Measurements from ENCODE around the gene TCL1B. TPM values are rescaled to one million over a fixed set of nuclear protein-coding genes. Genes with fewer than 3 reads are reported as not detected.

Gene TCL1B, protein sequence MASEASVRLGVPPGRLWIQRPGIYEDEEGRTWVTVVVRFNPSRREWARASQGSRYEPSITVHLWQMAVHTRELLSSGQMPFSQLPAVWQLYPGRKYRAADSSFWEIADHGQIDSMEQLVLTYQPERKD
- not detected in 2 replicates for total RNA-seq

DNA sequence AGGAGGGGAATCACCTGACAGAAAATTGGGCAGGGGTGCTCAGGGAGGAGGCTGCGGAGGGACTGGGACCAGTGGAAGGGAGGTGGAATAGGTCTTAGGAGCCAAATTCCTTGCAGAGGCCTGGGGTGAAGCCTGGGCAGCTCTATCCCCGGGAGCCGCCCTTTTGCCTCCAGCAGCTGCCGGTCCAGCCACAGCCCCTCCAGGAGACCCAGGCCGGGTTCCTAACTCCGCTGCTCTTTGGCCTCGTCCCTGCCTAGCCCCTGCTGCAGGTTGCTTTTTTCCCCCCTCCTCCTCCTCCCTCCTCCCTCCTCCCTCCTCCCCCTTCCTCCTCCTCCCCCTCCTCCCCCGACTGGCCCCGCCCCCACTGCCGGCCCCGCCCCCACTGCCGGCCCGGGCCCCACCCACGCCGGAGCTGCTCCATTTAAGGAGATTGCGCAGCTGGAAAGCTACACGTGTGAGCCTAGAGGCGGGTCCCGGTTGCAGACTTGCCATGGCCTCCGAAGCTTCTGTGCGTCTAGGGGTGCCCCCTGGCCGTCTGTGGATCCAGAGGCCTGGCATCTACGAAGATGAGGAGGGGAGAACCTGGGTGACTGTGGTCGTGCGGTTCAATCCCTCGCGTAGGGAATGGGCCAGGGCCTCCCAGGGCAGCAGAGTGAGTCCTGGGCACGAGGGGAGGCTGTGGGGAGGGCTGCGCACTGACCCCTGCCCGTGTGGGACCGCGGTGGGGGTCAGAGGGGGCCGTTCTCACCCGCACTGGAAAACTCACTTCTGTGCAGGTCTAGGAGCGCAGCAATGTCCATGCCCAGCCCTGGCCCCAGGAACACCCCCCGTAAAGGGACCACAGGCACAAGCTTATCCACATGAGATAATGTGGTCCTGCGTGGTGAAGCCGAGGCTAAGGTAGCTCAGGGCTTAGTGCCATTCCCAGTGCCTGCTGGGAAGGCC is at the start of gene TCL1B:
Gene TCL1B, plus strand, starts transcription at position 449 of the 945 bp plus-strand sequence. Its CDS starts 42 bp downstream, at position 491.

DNA sequence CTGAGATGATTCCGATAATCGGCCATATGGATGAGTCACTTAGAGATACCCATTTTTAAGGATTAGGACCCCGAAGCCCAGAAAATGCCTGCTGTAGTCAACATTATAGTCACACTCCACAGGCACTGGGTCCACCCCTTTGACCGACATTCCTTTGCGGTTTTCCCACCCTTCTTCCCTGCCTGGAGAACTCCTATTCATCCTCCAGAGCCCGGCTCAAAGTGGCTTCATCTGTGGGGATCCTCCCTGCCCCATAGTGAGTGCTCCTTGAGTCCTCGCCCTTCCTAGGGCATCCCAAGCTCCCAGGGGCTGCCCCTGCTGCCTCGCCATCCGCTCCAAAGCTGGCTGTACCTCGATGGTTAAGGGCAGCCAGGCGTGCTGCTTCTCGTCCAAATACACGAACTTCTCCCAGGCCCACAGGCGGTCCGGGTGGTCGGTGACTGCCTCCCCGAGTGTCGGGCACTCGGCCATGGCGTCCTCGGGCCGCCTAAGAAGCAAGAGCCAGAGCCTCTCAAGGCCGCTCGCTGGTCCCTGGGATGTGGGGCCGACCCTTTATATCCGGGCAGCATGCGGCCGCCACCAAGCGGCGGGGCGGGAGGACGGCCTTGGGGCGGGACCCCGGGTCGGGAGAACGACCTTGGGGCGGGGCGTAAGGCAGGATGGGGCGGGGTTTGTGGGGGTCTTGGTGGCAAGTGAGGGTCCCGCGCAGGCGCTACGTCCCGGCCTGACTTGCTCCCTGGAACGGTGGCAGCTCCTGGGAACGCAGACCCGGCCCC is 27.6 kb downstream of the TCL1B start, which contains the start of gene TCL1A:
Gene TCL1A, minus strand, starts transcription at position 530 of the 776 bp plus-strand sequence. Its CDS starts 59 bp downstream, at position 471.

Other genes starting within 250 kb of the TCL1B start
- 34.0 and 36.8 TPM in 2 replicates for gene SYNE3, start 169.8 kb upstream of the TCL1B start, total RNA-seq
- gene GLRX5, start 151.4 kb upstream of the TCL1B start, total RNA-seq = 27.2 and 29.9 TPM in 2 replicates
- gene TCL1A, start 27.7 kb downstream of the TCL1B start, total RNA-seq = not detected in 2 replicates
- gene TUNAR, start 190.4 kb downstream of the TCL1B start, total RNA-seq = not detected in 2 replicates

Data from cardiac ventricle fibroblast (primary cell).